Neuron (in vitro differentiated cells): ENCODE data around the gene TFCP2L1.
"Not testable (repeated sequence)": the region's sequence is repeated elsewhere in the genome, so short reads cannot be mapped to it uniquely, and the experiment has no call there.

Experiments
- H2AFZ ChIP-seq: one replicate; pipeline ENCODE4 v1.6.1; 2013; ENCODE audit warnings: low read depth, mild to moderate bottlenecking, inconsistent platforms, low read length, moderate library complexity
- H3K27me3 ChIP-seq: one replicate; pipeline ENCODE4 v1.6.1; 2013; ENCODE audit warnings: low read length; ENCODE audit not compliant: insufficient read depth
- H3K36me3 ChIP-seq: one replicate; pipeline ENCODE4 v1.6.1; 2013; ENCODE audit warnings: low read length; ENCODE audit not compliant: insufficient read depth
- H3K4me1 ChIP-seq: one replicate; pipeline ENCODE4 v1.6.1; 2013; ENCODE audit warnings: low read length; ENCODE audit not compliant: insufficient read depth
- H3K4me3 ChIP-seq: 2 replicates; pipeline ENCODE4 v1.5.1; 2013; ENCODE audit warnings: mild to moderate bottlenecking, low read length, moderate library complexity
- H3K9me3 ChIP-seq: one replicate; pipeline ENCODE4 v1.6.1; 2013; ENCODE audit warnings: low read length

The TFCP2L1 gene

DNA sequence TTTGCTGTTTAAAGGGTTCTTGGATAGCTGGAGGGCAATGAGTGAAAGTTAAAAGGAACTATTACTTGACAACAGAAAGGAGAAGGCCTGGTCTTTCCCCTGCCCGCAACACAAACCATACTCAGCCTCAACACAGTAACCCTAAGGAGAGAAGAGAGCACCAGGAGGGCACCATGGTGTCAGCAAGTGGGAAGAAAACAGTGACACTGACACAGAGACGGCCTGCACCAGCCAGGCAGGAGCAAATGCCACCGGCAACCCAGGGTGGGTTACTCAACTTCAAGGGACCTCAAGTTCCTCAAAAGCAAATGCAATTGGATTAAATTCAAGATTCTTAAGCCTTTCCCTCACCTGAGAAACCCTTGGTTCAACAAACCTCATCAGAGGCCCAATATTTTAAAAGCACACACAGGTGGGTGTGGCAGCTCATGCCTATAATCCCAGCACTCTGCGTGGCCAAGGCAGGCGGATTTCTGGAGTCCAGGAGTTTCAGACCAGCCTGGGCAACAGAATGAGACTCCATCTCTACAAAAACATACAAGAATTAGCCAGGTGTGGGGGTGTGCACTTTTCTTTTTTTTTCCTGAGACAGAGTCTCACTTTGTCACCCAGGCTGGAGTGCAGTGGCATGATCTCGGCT, 52.3 kb downstream of the TFCP2L1 start:
- Histone ChIP-seq H3K4me3 (no peak overlapping the region), H3K27me3 (no peaks in the 10 kb centered on the region), H3K36me3 (no peaks in the 10 kb centered on the region), H3K4me1 (no peaks in the 10 kb centered on the region), H2AFZ (no peak overlapping the region), H3K9me3 (no peaks in the 10 kb centered on the region)

DNA sequence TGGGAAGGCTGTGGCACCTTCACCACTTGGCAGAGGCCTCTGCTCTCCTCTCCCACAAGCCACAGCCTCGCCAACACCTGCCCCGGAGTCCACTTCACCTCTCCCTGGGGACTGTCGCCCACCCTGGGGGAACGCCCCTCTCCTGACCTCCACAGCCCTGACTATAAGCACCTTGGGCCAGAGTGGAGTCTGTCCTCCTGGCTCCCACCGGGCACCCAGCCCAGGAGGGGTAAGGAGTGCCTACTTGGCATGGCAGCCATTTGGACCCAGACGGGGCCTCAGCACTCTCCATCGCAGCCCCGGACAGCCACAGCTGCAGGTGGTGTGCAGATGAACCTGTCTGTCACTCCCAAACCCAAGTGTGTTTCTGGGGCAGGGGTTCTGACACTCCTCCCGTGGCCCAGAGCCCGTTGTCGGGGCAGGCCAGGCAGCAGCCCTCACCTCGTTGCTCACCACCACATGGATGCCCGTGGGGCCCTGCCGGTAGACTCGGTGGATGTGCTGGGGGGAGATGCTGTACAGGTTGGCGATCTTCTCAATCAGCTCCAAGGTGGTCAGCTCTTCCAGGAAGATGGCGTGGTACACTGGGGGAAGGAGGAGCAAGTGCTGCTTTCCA, 53.5 kb downstream of the TFCP2L1 start:
- H3K27me3 ChIP-seq = no peaks in the 10 kb centered on the region
- H2AFZ ChIP-seq = no peak overlapping the region
- H3K4me1 ChIP-seq = no peaks in the 10 kb centered on the region
- H3K4me3 ChIP-seq = no peak overlapping the region
- H3K36me3 ChIP-seq = no peaks in the 10 kb centered on the region
- no peaks in the 10 kb centered on the region for H3K9me3 ChIP-seq

DNA sequence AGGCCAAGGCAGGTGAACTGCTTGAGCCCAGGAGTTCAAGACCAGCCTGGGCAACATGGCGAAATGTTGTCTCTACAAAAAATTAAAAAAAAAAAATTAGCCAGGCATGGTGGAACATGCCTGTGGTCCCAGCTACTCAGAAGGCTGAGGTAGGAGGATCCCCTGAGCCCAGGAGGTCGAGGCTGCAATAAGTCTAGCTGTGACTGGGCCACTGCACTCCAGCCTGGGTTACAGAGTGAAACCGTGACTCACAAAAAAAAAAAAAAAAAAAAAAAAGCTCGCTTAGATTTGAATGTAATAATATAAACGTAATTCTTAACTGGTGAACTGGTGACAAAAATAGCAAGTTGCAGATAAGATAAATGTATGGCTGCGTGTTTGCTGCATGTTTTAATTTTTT, 56.5 kb downstream of the TFCP2L1 start:
- Histone ChIP-seq H3K4me1 (no peaks in the 10 kb centered on the region), H3K4me3 (no peak overlapping the region), H2AFZ (no peak overlapping the region), H3K36me3 (no peaks in the 10 kb centered on the region), H3K27me3 (no peaks in the 10 kb centered on the region), H3K9me3 (no peaks in the 10 kb centered on the region)

DNA sequence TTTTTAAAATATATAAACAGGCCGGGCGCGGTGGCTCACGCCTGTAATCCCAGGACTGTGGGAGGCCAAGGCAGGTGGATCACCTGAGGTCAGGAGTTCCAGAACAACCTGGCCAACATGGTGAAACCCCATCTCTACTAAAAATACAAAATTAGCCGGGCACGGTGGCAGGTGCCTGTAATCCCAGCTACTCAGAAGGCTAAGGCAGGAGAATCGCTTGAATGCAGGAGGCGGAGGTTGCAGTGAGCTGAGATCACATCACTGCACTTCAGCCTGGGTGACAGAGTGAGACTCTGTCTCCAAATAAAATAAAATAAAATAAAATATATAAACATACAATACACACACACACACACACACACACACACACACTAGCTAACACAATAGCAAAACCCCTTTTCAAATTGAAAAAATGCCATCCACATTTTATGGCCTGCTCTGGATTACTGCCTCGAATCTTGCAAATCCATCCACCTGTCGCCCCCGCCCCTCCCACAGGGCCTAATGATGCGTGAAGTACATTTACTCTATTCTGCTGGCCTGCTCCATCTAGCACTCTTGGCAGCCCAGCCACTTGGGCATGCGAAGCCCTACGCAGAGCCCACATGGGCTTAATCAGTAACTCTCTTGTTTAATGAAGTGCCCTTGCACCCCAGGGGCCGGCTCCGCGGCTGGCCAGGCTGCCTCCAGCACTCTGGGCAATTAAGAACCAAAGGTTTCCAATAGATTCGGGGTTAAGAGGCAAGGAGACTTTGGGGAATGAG, 57.4 kb downstream of the TFCP2L1 start:
- H3K36me3 ChIP-seq, H2AFZ ChIP-seq, H3K4me3 ChIP-seq, H3K27me3 ChIP-seq, H3K9me3 ChIP-seq, H3K4me1 ChIP-seq: not testable (repeated sequence)

DNA sequence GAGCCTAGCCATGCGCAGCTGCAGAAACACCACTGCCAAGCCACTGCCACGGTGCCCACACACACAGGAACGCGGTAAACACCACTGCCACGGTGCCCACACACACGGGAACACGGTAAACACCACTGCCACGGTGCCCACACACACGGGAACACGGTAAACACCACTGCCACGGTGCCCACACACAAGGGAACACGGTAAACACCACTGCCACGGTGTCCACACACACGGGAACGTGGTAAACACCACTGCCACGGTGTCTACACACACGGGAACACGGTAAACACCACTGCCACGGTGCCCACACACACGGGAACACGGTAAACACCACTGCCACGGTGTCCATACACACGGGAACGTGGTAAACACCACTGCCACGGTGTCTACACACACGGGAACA, 59.3 kb downstream of the TFCP2L1 start:
- not testable (repeated sequence) for H3K4me3 ChIP-seq, H2AFZ ChIP-seq, H3K27me3 ChIP-seq, H3K9me3 ChIP-seq, H3K36me3 ChIP-seq, H3K4me1 ChIP-seq

DNA sequence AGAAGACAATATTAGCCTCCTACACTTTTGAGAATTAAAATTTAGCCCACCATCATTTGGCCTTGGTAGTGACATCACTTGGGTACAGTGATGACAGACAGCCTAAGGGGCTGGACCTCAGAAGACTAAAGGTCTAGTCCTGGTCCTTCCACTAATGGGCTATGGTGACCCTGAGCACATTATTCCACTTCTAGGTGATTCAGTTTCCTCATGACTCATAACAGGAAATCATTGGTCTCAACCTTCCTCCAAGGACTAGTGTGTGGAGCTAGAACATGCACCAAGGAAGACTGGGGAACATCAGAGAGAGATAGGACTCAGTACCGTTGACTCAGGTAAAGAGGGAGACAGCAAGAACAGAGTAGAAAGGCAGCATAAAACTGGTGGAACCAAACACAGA, 64.0 kb downstream of the TFCP2L1 start:
- H3K36me3 ChIP-seq = no peaks in the 10 kb centered on the region
- H3K9me3 ChIP-seq = no peaks in the 10 kb centered on the region
- H3K4me3 ChIP-seq = no peak overlapping the region
- H2AFZ ChIP-seq = no peak overlapping the region
- no peaks in the 10 kb centered on the region for H3K4me1 ChIP-seq
- peaks cover 12% of the 10 kb centered on the region for H3K27me3 ChIP-seq

DNA sequence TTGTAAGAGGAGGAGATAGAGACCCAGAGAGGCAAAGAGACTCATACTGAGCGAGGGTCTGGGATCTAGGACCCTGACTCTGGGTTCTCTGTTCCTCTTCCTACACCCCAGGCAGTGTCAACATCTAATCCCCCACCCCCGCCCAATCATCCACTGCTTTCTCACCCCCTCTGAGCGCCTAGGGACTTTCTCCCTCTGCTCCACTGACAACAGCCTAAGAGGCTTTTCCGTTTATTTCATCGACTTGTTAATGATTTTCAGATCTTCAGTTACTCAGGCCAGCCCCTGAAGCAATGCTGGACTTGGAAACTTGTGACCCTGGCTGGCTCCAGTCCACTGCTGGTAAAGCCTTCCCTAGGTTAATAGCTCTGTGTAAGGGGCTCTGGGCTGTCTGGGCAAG, 65.1 kb downstream of the TFCP2L1 start:
- Histone ChIP-seq H3K4me1 (no peaks in the 10 kb centered on the region), H2AFZ (no peak overlapping the region), H3K36me3 (no peaks in the 10 kb centered on the region), H3K4me3 (no peak overlapping the region), H3K9me3 (no peaks in the 10 kb centered on the region), H3K27me3 (peaks cover 12% of the 10 kb centered on the region)

DNA sequence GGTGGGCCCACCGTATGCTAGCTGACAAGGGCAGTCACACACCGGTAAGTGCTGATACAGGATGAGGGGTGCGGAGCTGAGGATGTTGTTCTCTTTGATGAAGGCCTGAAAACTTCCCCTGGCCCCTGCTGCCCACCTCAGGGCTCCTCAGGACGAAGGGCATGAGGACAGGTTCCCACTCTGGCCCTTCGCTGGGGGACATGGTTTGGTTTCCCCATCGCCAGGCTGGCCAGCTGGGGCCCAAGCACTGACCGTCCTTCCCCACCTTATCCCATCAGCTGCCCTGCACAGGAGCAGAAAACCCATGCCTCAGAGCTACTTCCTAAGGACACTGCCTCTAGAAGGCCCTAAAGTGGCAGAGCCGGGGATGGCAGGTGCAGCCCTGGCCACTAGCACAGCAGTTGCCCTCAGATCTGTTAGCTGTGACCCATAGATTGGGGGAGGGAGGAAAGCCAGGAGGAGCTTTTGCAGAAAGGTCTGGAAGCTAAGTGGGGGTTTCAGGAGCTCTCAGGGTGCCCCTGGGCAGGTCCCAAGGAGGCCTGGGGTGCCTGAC, 66.5 kb downstream of the TFCP2L1 start:
- H3K36me3 ChIP-seq = no peaks in the 10 kb centered on the region
- H3K9me3 ChIP-seq = no peaks in the 10 kb centered on the region
- H3K4me3 ChIP-seq = no peak overlapping the region
- H3K27me3 ChIP-seq = peaks cover 12% of the 10 kb centered on the region
- H2AFZ ChIP-seq = no peak overlapping the region
- no peaks in the 10 kb centered on the region for H3K4me1 ChIP-seq

DNA sequence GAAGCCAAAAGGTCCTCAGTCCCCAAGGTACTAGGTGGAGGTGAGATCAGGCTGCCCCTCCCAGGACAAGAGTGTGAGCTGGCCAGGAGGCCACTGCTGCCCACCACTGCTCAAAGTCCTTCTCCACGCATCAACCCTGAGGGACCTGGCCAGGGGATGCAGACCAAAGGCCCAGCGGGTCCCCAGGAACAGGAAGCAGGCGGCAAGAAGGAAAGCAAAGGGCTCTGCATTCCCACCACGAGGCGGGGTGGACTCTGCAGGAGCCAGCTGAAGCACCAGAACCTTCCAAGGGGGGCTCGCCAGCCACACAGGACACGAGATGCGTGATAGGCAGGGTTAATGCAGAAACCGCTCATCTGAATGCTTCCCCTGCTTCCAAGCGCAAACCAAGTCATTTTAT, 67.4 kb downstream of the TFCP2L1 start:
- H3K9me3 ChIP-seq = no peaks in the 10 kb centered on the region
- peaks cover 12% of the 10 kb centered on the region for H3K27me3 ChIP-seq
- H2AFZ ChIP-seq = no peak overlapping the region
- no peaks in the 10 kb centered on the region for H3K36me3 ChIP-seq
- H3K4me1 ChIP-seq = no peaks in the 10 kb centered on the region
- no peak overlapping the region for H3K4me3 ChIP-seq

DNA sequence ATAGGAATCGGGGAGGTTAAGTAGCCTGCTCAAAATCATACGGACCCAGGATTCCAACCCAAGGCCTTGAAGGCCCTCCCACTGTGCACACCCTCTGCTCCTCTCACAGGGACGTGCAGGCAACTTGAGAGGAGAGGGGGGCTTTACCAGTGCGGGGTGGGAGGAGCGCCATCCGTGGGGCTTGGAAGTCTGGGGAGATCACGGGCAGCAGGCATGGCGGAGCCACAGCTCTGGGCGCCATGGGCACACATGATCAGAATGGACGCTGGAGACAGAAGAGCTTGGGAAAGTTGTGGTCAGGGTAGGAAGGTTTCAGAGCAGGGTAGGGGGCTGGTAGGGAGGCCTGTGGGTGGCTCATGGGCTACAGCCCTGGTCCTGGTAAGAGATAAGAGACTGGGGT, 70.7 kb downstream of the TFCP2L1 start:
- Histone ChIP-seq H3K4me1 (no peaks in the 10 kb centered on the region), H3K4me3 (no peak overlapping the region), H2AFZ (no peak overlapping the region), H3K27me3 (peaks cover 15% of the 10 kb centered on the region), H3K36me3 (no peaks in the 10 kb centered on the region), H3K9me3 (no peaks in the 10 kb centered on the region)

DNA sequence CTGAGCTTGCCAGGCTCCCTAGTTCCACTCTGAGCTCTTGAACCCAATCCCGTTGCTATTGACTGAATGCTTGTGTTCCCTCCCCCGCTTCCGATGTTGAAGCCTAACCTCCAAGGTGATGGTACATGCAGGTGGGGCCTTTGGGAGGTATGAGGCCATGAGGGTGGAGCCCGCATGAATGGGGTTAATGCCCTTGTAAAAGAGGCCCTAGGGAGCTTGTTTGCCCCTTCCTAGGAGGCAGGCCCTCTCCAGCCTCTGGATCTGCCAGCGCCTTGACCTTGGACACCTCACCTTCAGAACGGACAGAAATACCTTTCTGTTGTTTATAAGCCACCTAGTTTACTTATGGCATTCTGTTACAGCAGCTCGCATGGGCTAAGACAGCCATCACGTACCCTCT, 71.6 kb downstream of the TFCP2L1 start:
- Histone ChIP-seq H3K27me3 (peaks cover 20% of the 10 kb centered on the region), H3K9me3 (no peaks in the 10 kb centered on the region), H3K36me3 (no peaks in the 10 kb centered on the region), H2AFZ (no peak overlapping the region), H3K4me1 (no peaks in the 10 kb centered on the region), H3K4me3 (no peak overlapping the region)

DNA sequence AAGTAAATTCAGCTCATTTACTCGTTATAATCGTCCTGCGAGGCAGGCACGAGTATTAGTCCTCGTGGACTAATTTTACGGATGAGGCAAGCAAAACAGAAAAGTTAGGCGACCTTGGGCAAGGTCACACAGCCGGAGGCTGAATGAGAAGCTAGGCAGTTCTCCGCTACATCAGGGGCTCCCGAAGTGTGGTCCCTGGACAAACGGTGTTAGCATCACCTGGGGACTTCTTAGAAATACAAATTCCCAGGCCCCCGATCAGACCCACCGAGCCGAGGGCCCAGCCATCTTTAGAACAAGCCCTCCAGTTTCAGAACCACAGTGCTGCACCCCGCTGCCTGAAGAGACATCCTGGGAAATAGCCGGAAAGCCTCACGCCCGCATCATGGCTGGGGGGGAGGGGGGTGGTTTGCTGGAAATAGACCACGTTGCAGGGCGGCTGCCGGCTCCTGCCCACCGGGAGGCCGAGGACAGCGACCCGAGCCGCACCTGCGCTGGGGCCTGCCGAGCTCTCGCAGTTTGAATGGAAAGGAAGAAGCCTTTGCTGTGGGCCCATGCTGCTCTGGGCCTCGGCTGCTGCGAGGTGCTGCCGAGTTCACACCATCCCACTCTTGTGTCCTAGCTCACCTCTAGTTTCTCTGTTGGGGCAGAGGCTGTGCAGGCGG, 72.2 kb downstream of the TFCP2L1 start:
- H3K27me3 ChIP-seq = peaks cover 19% of the 10 kb centered on the region
- no peak overlapping the region for H2AFZ ChIP-seq
- H3K36me3 ChIP-seq = no peaks in the 10 kb centered on the region
- H3K4me1 ChIP-seq = no peaks in the 10 kb centered on the region
- no peak overlapping the region for H3K4me3 ChIP-seq
- no peaks in the 10 kb centered on the region for H3K9me3 ChIP-seq

DNA sequence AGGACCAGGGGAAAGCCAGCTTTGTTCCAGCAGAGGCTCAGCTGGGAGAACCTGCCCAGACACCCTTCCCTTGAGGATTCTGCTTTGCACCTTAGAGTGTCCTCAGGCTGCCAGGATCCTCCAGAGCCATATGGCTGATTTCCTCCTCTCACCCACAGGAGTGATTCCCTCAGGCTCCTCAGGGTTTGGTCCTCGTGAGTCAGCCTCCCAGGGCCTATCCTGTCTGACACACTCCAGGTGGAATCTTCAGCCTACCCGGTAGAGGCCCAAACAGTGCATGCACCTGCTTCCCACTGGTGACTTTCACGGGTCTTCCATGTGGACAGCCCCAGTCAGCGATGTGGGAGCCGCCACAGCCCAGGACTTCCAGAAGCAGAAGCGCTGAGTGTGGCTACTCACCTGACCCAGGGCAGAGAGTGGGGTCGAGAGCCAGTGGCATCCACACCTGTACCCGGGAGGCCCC, 73.3 kb downstream of the TFCP2L1 start:
- Histone ChIP-seq H3K27me3 (peaks cover 14% of the 10 kb centered on the region), H2AFZ (no peak overlapping the region), H3K9me3 (no peaks in the 10 kb centered on the region), H3K36me3 (no peaks in the 10 kb centered on the region), H3K4me1 (no peaks in the 10 kb centered on the region), H3K4me3 (no peak overlapping the region)
